Measurements from ENCODE around the gene RDX. TPM values are rescaled to one million over a fixed set of nuclear protein-coding genes. Genes with fewer than 3 reads are reported as not detected.
"Not testable (repeated sequence)": the region's sequence is repeated elsewhere in the genome, so short reads cannot be mapped to it uniquely, and the experiment has no call there.

Gene RDX
- total RNA-seq, 1 experiment from 2014 or later: 0.71 TPM

DNA sequence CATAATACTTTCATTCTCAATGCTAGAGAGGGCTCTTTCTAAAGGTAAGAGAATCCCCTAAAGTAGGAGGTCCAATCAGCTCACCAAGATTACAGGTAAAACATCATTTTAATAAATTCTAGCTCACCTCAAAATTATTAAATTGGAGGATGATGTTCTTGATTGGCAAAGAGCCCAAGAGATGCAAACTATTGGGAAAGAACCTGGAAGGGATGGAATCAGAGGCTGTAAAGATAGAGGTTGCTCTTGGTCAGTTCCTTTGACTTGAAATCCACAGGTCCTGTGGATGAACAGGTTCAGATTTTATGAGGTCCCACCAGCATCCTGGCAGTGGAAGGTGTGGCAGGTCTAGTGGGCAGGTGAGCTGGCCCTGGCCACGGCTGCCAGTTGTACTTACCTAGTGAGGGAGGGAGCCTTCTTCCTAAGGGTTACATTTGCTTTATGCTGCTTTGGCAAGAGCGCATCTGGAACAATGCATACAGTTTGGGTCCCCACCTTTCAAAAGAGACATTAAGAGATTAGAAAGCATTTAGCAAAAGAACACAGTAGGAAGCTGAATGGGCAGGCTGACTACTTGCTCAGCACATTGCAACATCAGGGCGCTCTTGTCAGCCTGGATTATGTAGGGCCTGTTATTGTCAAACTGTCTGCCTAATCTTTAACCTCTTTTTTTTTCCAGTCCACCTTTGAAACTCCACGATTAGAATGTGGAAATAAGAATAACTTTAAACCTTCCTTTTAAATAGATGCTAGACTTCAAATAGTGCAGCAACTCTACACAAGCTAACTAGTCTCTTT is 97.0 kb downstream of the RDX start:
- no peaks in the 10 kb centered on the region for H3K9me3 ChIP-seq (ENCODE audit: low read length)
- no peak for DNase-seq
- no peaks in the 10 kb centered on the region for H3K79me2 ChIP-seq (ENCODE audit: low read length)
- H3K27ac ChIP-seq (ENCODE audit: low read length): no peak overlapping the region
- H2AFZ ChIP-seq (ENCODE audit: low read length): no peak overlapping the region
- H4K20me1 ChIP-seq (ENCODE audit: insufficient read depth, low read depth, low read length): no peaks in the 10 kb centered on the region
- H3K27me3 ChIP-seq (ENCODE audit: low read length): 0 out of 2 replicates have a peak, but pooled peaks cover 2% of the 10 kb centered on the region
- no peaks in the 10 kb centered on the region for H3K9me2 ChIP-seq (replicated peaks; ENCODE audit: insufficient read depth, low read length)
- H3K36me3 ChIP-seq (ENCODE audit: insufficient read depth, low read length): no peaks in the 10 kb centered on the region
- H3K9ac ChIP-seq (ENCODE audit: low read length): no peak overlapping the region
- H3K4me3 ChIP-seq (ENCODE audit: low read length): no peak overlapping the region
- no peaks in the 10 kb centered on the region for H3K4me1 ChIP-seq (ENCODE audit: low read length)
- H3K4me2 ChIP-seq (ENCODE audit: low read depth, low read length, poor library complexity, severe bottlenecking): no peak overlapping the region

DNA sequence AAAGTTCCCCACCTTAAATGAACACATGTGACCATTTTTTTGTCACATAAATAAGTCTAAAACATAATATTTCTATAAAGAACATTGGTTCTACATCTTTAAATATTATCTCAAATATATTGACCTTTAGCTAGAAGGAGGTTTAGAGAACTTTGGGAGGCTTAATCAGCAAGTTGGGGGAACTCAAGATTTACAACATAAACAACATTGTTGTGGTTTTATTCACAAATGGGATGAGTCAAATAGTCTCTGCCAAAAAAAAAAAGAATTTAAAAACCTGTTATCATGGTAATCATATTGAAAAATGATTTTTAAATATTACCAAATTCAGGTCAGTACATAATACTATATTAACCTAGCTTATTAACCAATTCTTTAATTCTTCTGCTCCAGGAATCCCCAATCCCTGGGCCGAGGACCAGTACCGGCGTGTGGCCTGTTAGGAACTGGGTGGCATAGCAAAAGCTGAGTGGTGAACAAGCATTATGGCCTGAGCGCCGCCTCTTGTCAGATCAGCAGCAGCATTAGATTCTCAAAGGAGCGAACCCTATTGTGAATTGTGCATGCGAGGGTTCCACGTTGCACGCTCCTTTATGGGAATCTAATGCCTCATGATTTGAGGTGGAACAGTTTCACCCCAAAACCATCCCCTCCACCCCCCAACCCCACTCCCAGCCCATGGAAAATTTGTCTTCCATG is 98.2 kb downstream of the RDX start:
- H3K27ac ChIP-seq (ENCODE audit: low read length): no peak overlapping the region
- H3K79me2 ChIP-seq (ENCODE audit: low read length): no peaks in the 10 kb centered on the region
- no peak overlapping the region for H3K4me2 ChIP-seq (ENCODE audit: low read depth, low read length, poor library complexity, severe bottlenecking)
- no peaks in the 10 kb centered on the region for H3K9me2 ChIP-seq (replicated peaks; ENCODE audit: insufficient read depth, low read length)
- H3K9ac ChIP-seq (ENCODE audit: low read length): no peak overlapping the region
- no peaks in the 10 kb centered on the region for H3K36me3 ChIP-seq (ENCODE audit: insufficient read depth, low read length)
- H4K20me1 ChIP-seq (ENCODE audit: insufficient read depth, low read depth, low read length): no peaks in the 10 kb centered on the region
- H3K4me1 ChIP-seq (ENCODE audit: low read length): no peaks in the 10 kb centered on the region
- no peaks in the 10 kb centered on the region for H3K9me3 ChIP-seq (ENCODE audit: low read length)
- H2AFZ ChIP-seq (ENCODE audit: low read length): no peak overlapping the region
- H3K4me3 ChIP-seq (ENCODE audit: low read length): no peak overlapping the region
- DNase-seq: no peak
- H3K27me3 ChIP-seq (ENCODE audit: low read length): 0 out of 2 replicates have a peak, but pooled peaks cover 2% of the 10 kb centered on the region

- peaks cover 6% of the 10 kb centered on the region for H3K4me1 ChIP-seq (ENCODE audit: low read length)
- H3K4me3 ChIP-seq (ENCODE audit: low read length): no peak overlapping the region
- no peaks in the 10 kb centered on the region for H3K9me2 ChIP-seq (replicated peaks; ENCODE audit: insufficient read depth, low read length)
- no peak overlapping the region for H3K4me2 ChIP-seq (ENCODE audit: low read depth, low read length, poor library complexity, severe bottlenecking)
- no peak overlapping the region for H2AFZ ChIP-seq (ENCODE audit: low read length)
- no peak for DNase-seq
- H4K20me1 ChIP-seq (ENCODE audit: insufficient read depth, low read depth, low read length): no peaks in the 10 kb centered on the region
- H3K79me2 ChIP-seq (ENCODE audit: low read length): no peaks in the 10 kb centered on the region
- H3K27me3 ChIP-seq (ENCODE audit: low read length): 0 out of 2 replicates have a peak, but pooled peaks cover 2% of the 10 kb centered on the region
- no peak overlapping the region for H3K27ac ChIP-seq (ENCODE audit: low read length)
- no peak overlapping the region for H3K9ac ChIP-seq (ENCODE audit: low read length)
- H3K36me3 ChIP-seq (ENCODE audit: insufficient read depth, low read length): no peaks in the 10 kb centered on the region
- H3K9me3 ChIP-seq (ENCODE audit: low read length): no peaks in the 10 kb centered on the region
These were observed 99.5 kb downstream of the RDX start for GRCh38 chr11:110196884-110197420.

GRCh38 chr11:110196241-110196754 is 100.1 kb downstream of the RDX start:
- H3K27me3 ChIP-seq (ENCODE audit: low read length): 0 out of 2 replicates have a peak, but pooled peaks cover 2% of the 10 kb centered on the region
- H3K9me3 ChIP-seq (ENCODE audit: low read length): no peaks in the 10 kb centered on the region
- no peaks in the 10 kb centered on the region for H3K9me2 ChIP-seq (replicated peaks; ENCODE audit: insufficient read depth, low read length)
- H3K79me2 ChIP-seq (ENCODE audit: low read length): no peaks in the 10 kb centered on the region
- H3K4me3 ChIP-seq (ENCODE audit: low read length): no peak overlapping the region
- no peak overlapping the region for H3K27ac ChIP-seq (ENCODE audit: low read length)
- H4K20me1 ChIP-seq (ENCODE audit: insufficient read depth, low read depth, low read length): no peaks in the 10 kb centered on the region
- no peaks in the 10 kb centered on the region for H3K36me3 ChIP-seq (ENCODE audit: insufficient read depth, low read length)
- H3K4me2 ChIP-seq (ENCODE audit: low read depth, low read length, poor library complexity, severe bottlenecking): no peak overlapping the region
- H2AFZ ChIP-seq (ENCODE audit: low read length): no peak overlapping the region
- no peak overlapping the region for H3K9ac ChIP-seq (ENCODE audit: low read length)
- peaks cover 6% of the 10 kb centered on the region for H3K4me1 ChIP-seq (ENCODE audit: low read length)
- no peak for DNase-seq

DNA sequence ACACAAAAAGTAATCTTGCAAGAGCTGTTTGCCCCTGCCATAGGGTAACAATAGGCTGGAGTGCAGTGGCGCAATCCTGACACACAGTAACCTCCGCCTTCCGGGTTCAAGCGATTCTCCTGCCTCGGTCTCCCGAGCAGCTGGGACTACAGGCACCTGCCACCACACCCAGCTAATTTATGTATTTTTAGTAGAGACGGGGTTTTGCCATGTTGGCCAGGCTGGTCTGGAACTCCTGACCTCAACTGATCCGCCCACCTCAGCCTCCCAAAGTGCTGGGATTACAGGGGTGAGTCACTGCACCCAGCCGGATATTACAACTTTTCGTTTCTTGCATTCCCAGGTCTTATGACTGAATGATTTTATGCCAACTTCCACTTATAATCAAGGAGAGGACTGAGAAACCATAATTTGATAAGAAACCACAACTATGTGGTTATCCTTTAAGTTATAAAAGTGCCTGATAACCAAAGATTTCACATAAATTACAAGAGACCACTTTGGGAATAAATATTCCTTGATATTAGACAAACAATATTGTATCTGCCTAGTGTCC is 102.1 kb downstream of the RDX start:
- not testable (repeated sequence) for H3K36me3 ChIP-seq (ENCODE audit: insufficient read depth, low read length); H3K79me2 ChIP-seq (ENCODE audit: low read length); H3K9me2 ChIP-seq (replicated peaks; ENCODE audit: insufficient read depth, low read length); H4K20me1 ChIP-seq (ENCODE audit: insufficient read depth, low read depth, low read length); H3K4me3 ChIP-seq (ENCODE audit: low read length); H2AFZ ChIP-seq (ENCODE audit: low read length); H3K27ac ChIP-seq (ENCODE audit: low read length); H3K4me2 ChIP-seq (ENCODE audit: low read depth, low read length, poor library complexity, severe bottlenecking); H3K9ac ChIP-seq (ENCODE audit: low read length); H3K4me1 ChIP-seq (ENCODE audit: low read length); H3K27me3 ChIP-seq (ENCODE audit: low read length); H3K9me3 ChIP-seq (ENCODE audit: low read length); DNase-seq

GRCh38 chr11:110192604-110193282 is 103.7 kb downstream of the RDX start:
- not testable (repeated sequence) for H3K4me2 ChIP-seq (ENCODE audit: low read depth, low read length, poor library complexity, severe bottlenecking); H3K27ac ChIP-seq (ENCODE audit: low read length); H2AFZ ChIP-seq (ENCODE audit: low read length); H3K27me3 ChIP-seq (ENCODE audit: low read length); H3K9me2 ChIP-seq (replicated peaks; ENCODE audit: insufficient read depth, low read length); H3K4me1 ChIP-seq (ENCODE audit: low read length); H3K36me3 ChIP-seq (ENCODE audit: insufficient read depth, low read length); H3K4me3 ChIP-seq (ENCODE audit: low read length); H4K20me1 ChIP-seq (ENCODE audit: insufficient read depth, low read depth, low read length); H3K9me3 ChIP-seq (ENCODE audit: low read length); H3K79me2 ChIP-seq (ENCODE audit: low read length); H3K9ac ChIP-seq (ENCODE audit: low read length)
- DNase-seq: peak; percentile 55

DNA sequence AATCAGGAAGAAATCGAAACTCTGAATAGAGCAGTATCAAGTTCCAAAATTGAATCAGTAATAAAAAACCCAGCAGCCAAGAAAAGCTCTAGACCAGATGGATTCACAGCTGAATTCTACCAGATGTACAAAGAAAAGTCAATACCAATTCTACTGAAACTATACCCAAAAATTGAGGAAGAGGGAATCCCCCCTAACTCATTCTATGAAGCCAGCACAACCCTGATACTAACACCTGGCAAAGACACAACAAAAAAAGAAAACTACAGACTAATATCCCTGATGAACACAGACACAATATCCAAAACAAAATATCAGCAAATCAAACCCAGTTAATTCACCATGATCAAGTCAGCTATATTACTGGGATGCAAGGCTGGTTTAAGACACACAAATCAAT is 105.5 kb downstream of the RDX start:
- Histone ChIP-seq H3K4me2 (ENCODE audit: low read depth, low read length, poor library complexity, severe bottlenecking) (no peak overlapping the region), H3K9me3 (ENCODE audit: low read length) (no peaks in the 10 kb centered on the region), H3K9me2 (replicated peaks; ENCODE audit: insufficient read depth, low read length) (no peaks in the 10 kb centered on the region), H3K9ac (ENCODE audit: low read length) (no peak overlapping the region), H3K4me3 (ENCODE audit: low read length) (no peak overlapping the region), H2AFZ (ENCODE audit: low read length) (no peak overlapping the region), H4K20me1 (ENCODE audit: insufficient read depth, low read depth, low read length) (no peaks in the 10 kb centered on the region), H3K27ac (ENCODE audit: low read length) (no peak overlapping the region), H3K36me3 (ENCODE audit: insufficient read depth, low read length) (no peaks in the 10 kb centered on the region), H3K27me3 (ENCODE audit: low read length) (peaks cover under 1% of the 10 kb centered on the region; the same call in 1 of the 2 replicates), H3K79me2 (ENCODE audit: low read length) (no peaks in the 10 kb centered on the region), H3K4me1 (ENCODE audit: low read length) (peaks cover 6% of the 10 kb centered on the region)
- no peak for DNase-seq
